ENCODE measurements around the gene VPS18. TPM values are rescaled to one million over a fixed set of nuclear protein-coding genes. Genes with fewer than 3 reads are reported as not detected.
A peak's percentile ranks its signal among the peaks of the same experiment; 100 is the strongest.

Gene VPS18
- total RNA-seq, 1 experiment from 2014 or later: 16.9 TPM

GRCh38 chr15:40904552-40905201, 10.4 kb downstream of the VPS18 start:
- no peak overlapping the region for H3K4me2 ChIP-seq (ENCODE audit: low read length)
- ATAC-seq: no peak
- H2AFZ ChIP-seq (ENCODE audit: low read depth, low read length, poor library complexity, severe bottlenecking): no peak overlapping the region
- ChIA-PET RAD21 (ENCODE audit: low non-redundant PET in 1 of 2, low total read pairs in 2 of 2, uncharacterized antibody in 2 of 2, unreplicated experiment in 2 of 2) (interaction anchor here (0.5 to 2.0 kb wide), 5 partner anchors 26 to 284 kb away, joined by 3 to 9 read pairs (median 3); partner anchors contain the start of gene CHAC1 (in 1 of the 2)), CTCF (interaction anchor here (0.7 to 6.8 kb wide), 18 partner anchors 10 to 427 kb away, joined by 3 to 78 read pairs (median 4); partner anchors contain the start of genes CHAC1, DLL4, RHOV and VPS18), POLR2A (interaction anchor here (1.0 to 2.7 kb wide), 3 partner anchors 24 to 280 kb away, joined by 3 to 14 read pairs (median 4); partner anchors contain the start of genes CHAC1 and DLL4)
- no peaks in the 10 kb centered on the region for H3K27me3 ChIP-seq (ENCODE audit: insufficient read depth, low read length)
- no peak overlapping the region for H3K4me3 ChIP-seq (replicated peaks in 1 of 2; ENCODE audit: low read depth in 1 of 2, low read length in 2 of 2)
- peaks cover 32 to 40% of the 10 kb centered on the region in 2 experiments for H3K4me1 ChIP-seq (ENCODE audit: control insufficient read depth in 1 of 2, insufficient read depth in 2 of 2, low read length in 2 of 2)
- intact Hi-C loops (cut with micrococcal nuclease): loop anchor here (1.0 kb wide), 1 partner anchor 280 kb away; no protein-coding TSS in a partner anchor
- no peak for TF ChIP-seq CEBPB (IDR thresholded peaks at IDR 0.05; ENCODE audit: low read depth)
- TF ChIP-seq SIN3A (IDR thresholded peaks at IDR 0.05; ENCODE audit: low read depth): no peak
- no peak for TF ChIP-seq TCF7L2 (IDR thresholded peaks at IDR 0.05; ENCODE audit: borderline replicate concordance, extremely low read depth, insufficient read depth, insufficient read length)
- no peaks in the 10 kb centered on the region; the same call in 1 of the 2 replicates for H3K79me2 ChIP-seq (ENCODE audit: insufficient read depth, low read length)
- H3K9me2 ChIP-seq (ENCODE audit: insufficient read depth): no peaks in the 10 kb centered on the region
- no peak overlapping the region for H3K9ac ChIP-seq (ENCODE audit: low read length)
- no TSS peak for BruUV-seq (replicated peaks)
- H3K9me3 ChIP-seq (ENCODE audit: control insufficient read depth in 1 of 2, insufficient read depth in 1 of 2, low read depth in 1 of 2, low read length in 2 of 2): no peaks in the 10 kb centered on the region
- no peak for DNase-seq (ENCODE audit: low read depth, low spot score)
- H3K36me3 ChIP-seq (ENCODE audit: control insufficient read depth in 1 of 2, insufficient read depth in 2 of 2, low read length in 2 of 2): peaks cover 3 to 14% of the 10 kb centered on the region in 2 experiments; a peak in 2 of 4 replicates
- H3K27ac ChIP-seq (ENCODE audit: low read depth, low read length): peak overlapping the region; percentile 26; the same call in 1 of the 2 replicates
- H4K20me1 ChIP-seq (ENCODE audit: insufficient read depth): no peaks in the 10 kb centered on the region

- Histone ChIP-seq H3K36me3 (ENCODE audit: control insufficient read depth in 1 of 2, insufficient read depth in 2 of 2, low read length in 2 of 2) (peaks cover 0 to 7% of the 10 kb centered on the region in 2 experiments; a peak in 2 of 4 replicates), H3K9me2 (ENCODE audit: insufficient read depth) (no peaks in the 10 kb centered on the region), H3K4me1 (ENCODE audit: control insufficient read depth in 1 of 2, insufficient read depth in 2 of 2, low read length in 2 of 2) (peaks cover 32 to 40% of the 10 kb centered on the region in 2 experiments), H3K4me2 (ENCODE audit: low read length) (peak overlapping the region; percentile 99), H3K9me3 (ENCODE audit: control insufficient read depth in 1 of 2, insufficient read depth in 1 of 2, low read depth in 1 of 2, low read length in 2 of 2) (no peaks in the 10 kb centered on the region), H2AFZ (ENCODE audit: low read depth, low read length, poor library complexity, severe bottlenecking) (no peak overlapping the region), H3K27me3 (ENCODE audit: insufficient read depth, low read length) (no peaks in the 10 kb centered on the region), H3K79me2 (ENCODE audit: insufficient read depth, low read length) (no peaks in the 10 kb centered on the region), H3K4me3 (replicated peaks in 1 of 2; ENCODE audit: low read depth in 1 of 2, low read length in 2 of 2) (peak overlapping the region; percentile 41 to 64), H4K20me1 (ENCODE audit: insufficient read depth) (no peaks in the 10 kb centered on the region), H3K27ac (ENCODE audit: low read depth, low read length) (peak overlapping the region; percentile 94), H3K9ac (ENCODE audit: low read length) (peak overlapping the region; percentile 67)
- BruUV-seq (replicated peaks): no TSS peak
- intact Hi-C loops (cut with micrococcal nuclease): loop anchor here (1.0 to 2.0 kb wide), 3 partner anchors 23 to 426 kb away; partner anchors contain the start of genes DLL4, NUSAP1 and OIP5
- CTCF ChIA-PET: interaction anchor here (0.5 to 6.8 kb wide), 33 partner anchors 9 to 616 kb away, joined by 3 to 78 read pairs (median 4); partner anchors contain the start of genes CCDC32, CHAC1, CHP1 and DLL4
- DNase-seq (ENCODE audit: low read depth, low spot score): peak; percentile 90
- peak; percentile 90 for ATAC-seq
- RAD21 ChIA-PET (ENCODE audit: low non-redundant PET in 1 of 2, low total read pairs in 2 of 2, uncharacterized antibody in 2 of 2, unreplicated experiment in 2 of 2): interaction anchor here (0.5 to 2.0 kb wide), 9 partner anchors 12 to 282 kb away, joined by 3 to 12 read pairs (median 4); partner anchors contain the start of gene VPS18 (in 1 of the 2)
- POLR2A ChIA-PET: interaction anchor here (0.5 to 3.4 kb wide), 14 partner anchors 9 to 450 kb away, joined by 3 to 35 read pairs (median 3); partner anchors contain the start of genes CHAC1, CHP1, DLL4 and EXD1
- TF ChIP-seq JUND (IDR thresholded peaks at IDR 0.05) (no peak), EZH2 (IDR thresholded peaks at IDR 0.05) (no peak), ELF1 (IDR thresholded peaks at IDR 0.05; ENCODE audit: borderline replicate concordance, low read depth) (no peak), ZNF274 (IDR thresholded peaks at IDR 0.05; ENCODE audit: low read depth, low read length) (no peak), CTCF (IDR thresholded peaks at IDR 0.05 in 2 of 3, conservative IDR thresholded peaks at IDR 0.05 in 1 of 3; ENCODE audit: borderline replicate concordance in 1 of 3, insufficient read depth in 1 of 3, low read depth in 2 of 3, low read length in 2 of 3) (peak in 2 of 3 experiments; percentile 76 to 83; a peak in 4 of 6 replicates), POLR2A (IDR thresholded peaks at IDR 0.05; ENCODE audit: borderline replicate concordance, extremely low read depth, insufficient read depth, insufficient read length) (no peak), TCF7L2 (IDR thresholded peaks at IDR 0.05; ENCODE audit: borderline replicate concordance, extremely low read depth, insufficient read depth, insufficient read length) (peak; percentile 77), MAX (IDR thresholded peaks at IDR 0.05) (no peak), EZH2phosphoT487 (IDR thresholded peaks at IDR 0.05; ENCODE audit: borderline replicate concordance) (no peak), FOSL1 (IDR thresholded peaks at IDR 0.05; ENCODE audit: low read depth) (no peak), RAD21 (IDR thresholded peaks at IDR 0.05; ENCODE audit: low read depth) (no peak), ZFX (IDR thresholded peaks at IDR 0.05) (no peak)
Observed at GRCh38 chr15:40906091-40906990, 12.1 kb downstream of the VPS18 start.

Measured in HCT116 (cell line).